ENCODE results near the gene PRSS57.

PRSS57 gene

DNA sequence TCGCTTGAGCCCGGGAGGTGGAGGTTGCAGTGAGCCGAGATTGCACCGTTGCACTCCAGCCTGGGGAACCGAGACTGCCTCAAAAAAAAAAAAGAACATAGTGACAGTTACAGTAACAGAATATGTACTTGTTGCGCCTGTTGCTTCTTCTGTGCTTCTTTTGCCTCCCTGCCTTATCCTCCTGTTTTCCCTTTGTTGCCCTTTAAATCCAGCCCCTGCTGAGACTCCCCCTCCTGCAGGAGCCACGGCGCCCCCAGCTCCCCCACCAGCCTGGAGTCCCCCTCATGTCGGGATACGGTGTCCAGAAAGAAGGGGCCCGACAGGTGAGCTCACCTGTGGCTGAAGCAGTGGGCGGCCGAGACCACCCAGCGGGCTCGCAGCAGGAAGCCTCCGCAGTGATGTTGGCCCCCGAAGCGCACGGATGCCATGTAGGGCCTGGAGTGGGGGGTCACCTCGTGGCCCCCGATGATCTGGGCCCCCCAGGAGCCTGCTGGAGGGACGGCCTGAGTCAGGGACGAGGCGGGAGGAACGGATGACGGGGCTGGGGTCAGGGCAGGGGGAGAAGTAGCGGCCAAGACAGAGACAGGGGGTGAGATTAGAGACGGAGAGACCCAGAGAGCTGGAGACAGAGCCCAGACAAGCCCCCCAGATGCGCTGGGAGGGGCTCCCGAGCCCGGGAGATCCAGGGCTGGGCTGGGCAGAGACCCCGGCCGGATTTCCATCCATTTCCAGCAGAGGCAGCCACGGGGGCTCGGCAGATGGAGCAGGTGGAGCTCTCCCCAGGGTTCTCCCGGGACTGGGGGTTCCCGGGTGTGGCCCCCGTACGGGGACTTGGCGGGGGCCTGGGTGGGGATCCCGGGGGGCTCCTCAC lies 536 bp downstream of the PRSS57 start:
- no peak for DNase-seq (ENCODE audit: low read depth)

DNA sequence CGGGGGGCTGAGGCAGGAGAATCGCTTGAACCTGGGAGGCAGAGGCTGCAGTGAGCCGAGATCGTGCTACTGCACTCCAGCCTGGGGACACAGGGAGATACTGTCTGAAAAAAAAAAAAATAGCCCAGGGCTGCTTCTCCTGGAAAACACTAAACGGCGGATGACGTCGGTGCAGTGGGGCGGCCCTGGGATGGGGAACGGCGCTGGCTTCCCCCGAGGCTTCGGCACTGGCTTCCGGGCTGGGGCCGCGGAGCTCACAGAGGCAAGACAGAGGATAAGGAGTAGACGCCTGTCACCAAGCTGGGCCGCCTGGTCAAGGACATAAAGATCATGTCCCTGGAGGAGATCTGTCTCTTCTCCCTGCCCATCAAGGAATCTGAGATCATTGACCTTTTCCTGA lies 5.0 kb downstream of the PRSS57 start:
- no peak for DNase-seq (ENCODE audit: low read depth)

DNA sequence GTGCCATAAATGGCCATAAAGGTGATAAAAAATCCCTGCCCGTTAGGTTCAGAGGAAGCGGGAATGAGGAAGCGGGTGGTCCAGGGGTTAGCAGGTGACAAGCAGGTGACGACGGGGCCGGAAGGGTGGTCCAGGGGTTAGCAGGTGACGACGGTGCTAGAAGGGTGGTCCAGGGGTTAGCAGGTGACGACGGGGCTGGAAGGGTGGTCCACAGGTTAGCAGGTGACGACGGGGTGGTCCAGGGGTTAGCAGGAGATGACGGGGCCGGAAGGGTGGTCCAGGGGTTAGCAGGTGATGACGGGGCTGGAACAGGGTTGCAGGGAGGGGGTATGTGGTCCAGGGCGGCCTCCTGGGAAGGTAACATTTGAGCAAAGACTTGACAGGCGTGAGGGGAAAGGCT lies 6.3 kb downstream of the PRSS57 start:
- no peak for DNase-seq (ENCODE audit: low read depth)

DNA sequence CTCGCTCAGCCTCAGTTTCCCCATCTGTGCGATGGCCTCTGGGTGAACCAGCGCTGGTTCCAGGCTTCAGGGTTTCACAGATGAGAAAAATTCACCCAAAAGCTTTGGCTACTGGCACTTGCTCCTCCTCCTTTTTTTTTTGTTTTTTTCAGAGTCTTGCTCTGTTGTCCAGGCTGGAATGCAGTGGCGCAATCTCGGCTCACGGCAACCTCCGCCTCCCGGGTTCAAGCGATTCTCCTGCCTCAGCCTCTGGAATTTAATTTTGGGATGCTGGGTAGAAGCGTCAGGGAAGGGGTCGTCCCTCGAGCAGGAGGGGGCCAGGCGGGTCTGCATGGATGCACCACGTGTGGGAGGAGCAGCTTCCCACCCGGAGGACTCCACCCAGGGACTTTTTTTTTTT lies 7.0 kb downstream of the PRSS57 start:
- no peak for DNase-seq (ENCODE audit: low read depth)

DNA sequence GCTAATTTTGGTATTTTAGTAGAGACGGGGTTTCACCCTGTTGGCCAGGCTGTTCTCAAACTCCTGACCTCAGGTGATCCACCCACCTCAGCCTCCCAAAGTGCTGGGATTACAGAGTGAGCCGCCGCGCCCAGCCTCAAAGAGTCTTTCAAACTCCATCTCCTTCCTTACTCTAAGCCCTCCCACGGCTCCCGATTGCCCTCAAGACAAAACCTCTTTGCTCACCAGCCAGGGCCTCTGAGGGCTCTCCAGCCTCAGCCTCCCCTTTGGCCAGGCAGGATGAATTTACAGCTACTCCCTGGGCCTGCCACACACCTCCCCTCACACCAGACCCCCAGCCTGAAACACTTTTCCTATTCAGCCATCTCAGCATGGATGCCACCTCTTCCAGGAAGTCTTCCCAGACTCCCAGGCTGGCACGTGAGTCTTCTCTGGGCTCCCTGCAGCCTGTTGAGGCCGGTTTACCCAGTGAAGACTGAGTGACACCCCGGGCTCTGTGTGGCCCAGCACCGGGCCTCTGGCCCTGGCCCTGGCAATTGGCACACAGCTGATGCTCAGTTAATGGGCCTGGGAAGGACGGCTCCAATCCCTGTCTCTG lies 7.6 kb downstream of the PRSS57 start:
- no peak for DNase-seq (ENCODE audit: low read depth)

DNA sequence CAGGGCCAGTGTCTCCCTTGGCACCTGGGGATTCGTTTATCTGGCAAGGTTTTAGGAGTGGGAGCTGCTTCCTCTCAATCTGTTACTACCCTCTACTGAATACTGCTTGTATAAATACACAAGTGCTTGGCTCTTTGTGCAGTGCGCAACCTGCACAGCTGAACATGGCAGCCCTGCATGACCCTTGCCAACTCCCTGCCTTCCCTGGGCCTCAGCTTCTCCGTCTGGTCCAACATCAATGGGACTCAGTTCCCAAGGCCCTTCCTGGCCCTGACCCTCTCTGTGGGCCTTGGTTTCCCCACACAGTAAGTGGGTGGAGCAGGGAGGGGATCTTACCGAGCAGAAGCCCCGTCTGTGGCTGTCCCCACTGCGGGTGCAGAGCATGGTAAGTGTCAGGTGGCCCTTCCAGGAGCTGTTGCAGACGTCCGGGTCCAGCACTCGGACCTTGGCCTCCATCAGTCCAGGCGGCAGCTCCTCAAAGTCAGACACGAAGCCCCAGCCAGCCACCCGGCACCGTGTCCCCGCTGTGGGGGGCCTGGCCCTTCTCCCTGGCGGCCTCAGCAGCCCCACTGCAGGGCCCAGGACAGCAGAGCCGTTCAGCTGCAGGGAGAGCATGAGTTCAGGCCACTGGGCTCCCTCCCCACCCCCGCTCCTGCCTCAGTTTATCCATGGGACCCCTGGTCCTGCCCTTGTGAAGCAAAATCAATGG lies 8.5 kb downstream of the PRSS57 start:
- DNase-seq (ENCODE audit: low read depth), result no peak

DNA sequence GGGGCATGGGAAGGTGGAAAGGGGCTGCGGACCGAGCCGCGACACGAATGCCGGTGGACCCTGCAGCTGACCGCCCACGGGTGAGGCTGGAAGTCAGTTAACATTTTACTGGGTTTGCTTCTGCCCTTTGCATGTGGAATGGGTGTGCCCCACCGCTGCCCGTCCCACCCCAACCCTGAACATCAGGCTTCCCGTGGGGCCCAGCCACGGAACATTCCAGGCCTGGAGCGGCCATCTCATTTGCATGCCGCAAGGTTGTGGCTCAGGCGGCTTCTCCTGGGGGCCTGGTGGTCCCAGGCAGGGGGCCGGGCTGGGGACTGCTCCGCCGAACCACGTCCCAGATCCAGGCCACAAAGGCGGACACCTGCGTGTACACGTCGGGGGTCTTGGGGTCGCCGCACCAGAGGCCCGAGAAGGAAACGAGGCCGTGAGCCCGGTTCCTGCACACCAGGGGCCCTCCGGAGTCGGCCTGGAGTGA lies 9.8 kb downstream of the PRSS57 start:
- no peak for DNase-seq (ENCODE audit: low read depth)

DNA sequence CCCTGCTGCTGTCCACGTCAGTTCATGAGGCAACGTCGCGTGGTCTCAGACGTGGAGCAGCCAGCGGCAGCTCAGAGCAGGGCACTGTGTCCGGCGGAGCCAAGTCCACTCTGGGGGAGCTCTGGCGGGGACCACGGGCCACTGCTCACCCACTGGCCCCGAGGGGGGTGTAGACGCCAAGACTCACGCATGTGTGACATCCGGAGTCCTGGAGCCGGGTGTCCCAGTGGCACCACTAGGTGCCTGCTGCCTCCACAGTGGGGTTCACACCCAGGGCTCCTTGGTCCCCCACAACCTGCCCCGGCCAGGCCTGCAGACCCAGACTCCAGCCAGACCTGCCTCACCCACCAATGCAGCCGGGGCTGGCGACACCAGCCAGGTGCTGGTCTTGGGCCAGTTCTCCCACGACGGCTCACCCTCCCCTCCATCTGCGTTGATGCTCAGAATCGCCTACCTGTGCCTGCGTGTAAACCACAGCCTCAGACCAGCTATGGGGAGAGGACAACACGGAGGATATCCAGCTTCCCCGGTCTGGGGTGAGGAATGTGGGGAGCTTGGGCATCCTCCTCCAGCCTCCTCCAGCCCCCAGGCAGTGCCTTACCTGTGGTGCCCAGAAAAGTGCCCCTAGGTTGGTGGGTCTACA lies 12.5 kb downstream of the PRSS57 start:
- no peak for DNase-seq (ENCODE audit: low read depth)

DNA sequence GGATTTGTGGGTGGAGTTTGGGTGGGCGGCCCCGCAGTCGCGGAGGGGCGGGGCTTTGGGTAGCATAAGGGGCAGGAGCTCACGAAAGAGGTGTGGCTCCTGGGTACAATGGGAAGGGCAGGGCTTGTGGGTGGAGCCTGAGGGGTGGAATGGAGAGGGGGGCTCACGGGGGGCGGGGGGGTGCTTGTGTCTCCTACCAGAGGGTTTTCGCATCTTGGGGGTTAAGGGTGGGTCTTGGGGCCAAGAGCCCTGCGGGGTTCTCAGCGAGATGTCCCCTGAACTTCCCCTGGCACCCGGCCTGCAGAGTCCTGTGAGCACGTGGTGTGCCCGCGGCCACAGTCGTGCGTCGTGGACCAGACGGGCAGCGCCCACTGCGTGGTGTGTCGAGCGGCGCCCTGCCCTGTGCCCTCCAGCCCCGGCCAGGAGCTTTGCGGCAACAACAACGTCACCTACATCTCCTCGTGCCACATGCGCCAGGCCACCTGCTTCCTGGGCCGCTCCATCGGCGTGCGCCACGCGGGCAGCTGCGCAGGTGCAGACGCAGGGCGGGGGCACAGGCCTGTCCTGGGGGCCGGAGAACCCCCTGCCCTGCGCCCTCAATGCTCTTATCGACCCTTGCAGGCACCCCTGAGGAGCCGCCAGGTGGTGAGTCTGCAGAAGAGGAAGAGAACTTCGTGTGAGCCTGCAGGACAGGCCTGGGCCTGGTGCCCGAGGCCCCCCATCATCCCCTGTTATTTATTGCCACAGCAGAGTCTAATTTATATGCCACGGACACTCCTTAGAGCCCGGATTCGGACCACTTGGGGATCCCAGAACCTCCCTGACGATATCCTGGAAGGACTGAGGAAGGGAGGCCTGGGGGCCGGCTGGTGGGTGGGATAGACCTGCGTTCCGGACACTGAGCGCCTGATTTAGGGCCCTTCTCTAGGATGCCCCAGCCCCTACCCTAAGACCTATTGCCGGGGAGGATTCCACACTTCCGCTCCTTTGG lies 13.9 kb downstream of the PRSS57 start:
- DNase-seq (ENCODE audit: low read depth), result no peak

DNA sequence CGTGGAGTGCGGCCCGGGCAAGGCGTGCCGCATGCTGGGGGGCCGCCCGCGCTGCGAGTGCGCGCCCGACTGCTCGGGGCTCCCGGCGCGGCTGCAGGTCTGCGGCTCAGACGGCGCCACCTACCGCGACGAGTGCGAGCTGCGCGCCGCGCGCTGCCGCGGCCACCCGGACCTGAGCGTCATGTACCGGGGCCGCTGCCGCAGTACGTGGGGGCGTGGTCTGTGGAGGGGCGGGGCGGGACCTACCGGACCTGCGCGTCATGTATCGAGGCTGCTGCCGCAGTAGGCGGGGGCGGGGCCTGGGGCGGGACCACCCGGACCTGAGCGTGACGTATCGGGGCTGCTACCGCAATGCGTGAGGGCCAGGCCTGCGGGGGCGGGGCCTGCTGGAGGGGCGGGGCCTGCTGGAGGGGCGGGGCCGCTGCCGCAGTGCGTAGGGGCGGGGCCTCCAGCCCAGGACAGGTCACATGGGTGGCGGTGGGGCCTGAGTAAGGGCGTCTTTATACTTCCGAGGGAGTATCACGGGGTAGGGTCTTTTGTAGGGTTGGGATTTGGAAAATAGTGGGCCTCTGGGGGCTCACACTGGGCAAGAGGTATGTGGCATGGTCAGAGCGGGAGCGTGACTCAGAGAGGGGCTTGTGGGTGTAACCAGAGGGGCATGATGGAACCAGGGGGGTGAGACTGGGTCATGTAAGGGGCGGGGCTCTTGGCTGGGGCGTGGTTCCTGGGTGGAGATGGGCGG lies 14.8 kb downstream of the PRSS57 start:
- DNase-seq (ENCODE audit: low read depth), result peak; percentile 99

DNA sequence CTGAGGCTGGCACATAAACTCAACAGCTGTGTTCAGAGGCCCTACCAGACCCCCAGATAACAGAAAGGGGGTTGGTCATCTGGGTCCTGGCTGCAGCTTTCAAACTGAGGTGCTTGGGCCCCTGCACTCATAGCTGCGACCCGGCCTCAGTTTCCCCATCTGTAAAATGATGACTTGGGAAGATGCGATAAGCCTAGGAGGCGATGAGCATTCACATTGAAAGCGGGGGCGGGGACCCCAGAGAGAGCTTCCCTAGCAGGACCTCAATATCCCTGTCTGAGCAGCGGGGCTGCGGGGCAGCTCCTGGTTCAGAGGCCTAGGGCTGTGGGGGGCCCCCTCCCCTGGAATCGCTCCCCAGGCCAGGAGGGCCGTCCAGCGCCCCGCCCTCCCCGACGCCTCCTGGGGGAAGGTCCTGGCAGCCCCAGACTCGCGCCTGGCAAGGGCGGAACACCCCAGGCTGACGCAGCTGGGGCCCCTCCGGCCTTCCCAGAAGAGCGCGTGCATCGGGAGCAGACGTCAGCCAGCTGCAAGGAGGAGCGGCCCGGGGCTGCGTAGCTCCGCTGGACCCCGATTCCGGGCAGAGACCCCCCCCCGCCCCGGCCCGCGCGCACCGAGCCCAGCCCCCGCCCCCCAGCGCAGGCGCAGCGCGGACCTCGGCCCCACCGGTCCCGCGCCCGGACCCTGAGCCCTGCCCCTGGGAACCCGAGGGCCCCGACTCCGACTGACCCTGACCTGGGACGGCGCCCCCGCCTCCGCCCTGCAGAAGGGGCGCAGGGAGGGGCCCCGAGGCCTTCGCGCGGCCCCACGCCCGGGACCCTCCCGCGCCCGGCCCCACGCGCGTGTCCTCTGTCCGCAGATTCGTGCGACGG lies 15.6 kb downstream of the PRSS57 start:
- no peak for DNase-seq (ENCODE audit: low read depth)

DNA sequence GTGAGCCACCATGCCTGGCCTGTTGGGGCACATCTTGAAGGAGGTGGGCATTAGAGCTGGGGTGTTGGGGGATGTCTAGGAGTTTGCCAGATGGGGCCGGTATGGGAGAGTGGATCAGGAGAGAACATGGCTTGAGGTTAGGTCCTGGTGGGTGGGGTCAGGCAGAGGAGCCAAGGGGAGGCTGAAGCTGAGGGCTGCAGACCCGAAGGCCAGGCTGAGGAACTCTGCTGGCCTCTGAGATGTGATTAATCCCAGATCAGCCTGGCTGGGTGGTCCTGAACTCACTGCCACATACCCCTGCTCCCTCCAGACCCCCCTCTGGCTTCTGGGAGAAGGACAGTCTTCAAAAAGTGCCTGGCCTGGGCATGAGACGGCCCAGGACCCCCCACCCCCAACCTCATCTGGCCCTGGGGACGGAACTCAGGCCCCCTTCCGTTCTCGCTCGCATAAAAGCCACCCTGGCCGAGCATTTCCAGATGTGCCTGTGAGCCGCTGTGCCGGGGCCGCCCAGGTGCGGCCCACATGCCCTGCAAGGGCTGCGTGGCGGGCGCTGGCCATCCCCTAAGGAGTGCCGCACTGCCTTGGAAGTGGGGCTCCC lies 16.4 kb downstream of the PRSS57 start:
- no peak for DNase-seq (ENCODE audit: low read depth)

DNA sequence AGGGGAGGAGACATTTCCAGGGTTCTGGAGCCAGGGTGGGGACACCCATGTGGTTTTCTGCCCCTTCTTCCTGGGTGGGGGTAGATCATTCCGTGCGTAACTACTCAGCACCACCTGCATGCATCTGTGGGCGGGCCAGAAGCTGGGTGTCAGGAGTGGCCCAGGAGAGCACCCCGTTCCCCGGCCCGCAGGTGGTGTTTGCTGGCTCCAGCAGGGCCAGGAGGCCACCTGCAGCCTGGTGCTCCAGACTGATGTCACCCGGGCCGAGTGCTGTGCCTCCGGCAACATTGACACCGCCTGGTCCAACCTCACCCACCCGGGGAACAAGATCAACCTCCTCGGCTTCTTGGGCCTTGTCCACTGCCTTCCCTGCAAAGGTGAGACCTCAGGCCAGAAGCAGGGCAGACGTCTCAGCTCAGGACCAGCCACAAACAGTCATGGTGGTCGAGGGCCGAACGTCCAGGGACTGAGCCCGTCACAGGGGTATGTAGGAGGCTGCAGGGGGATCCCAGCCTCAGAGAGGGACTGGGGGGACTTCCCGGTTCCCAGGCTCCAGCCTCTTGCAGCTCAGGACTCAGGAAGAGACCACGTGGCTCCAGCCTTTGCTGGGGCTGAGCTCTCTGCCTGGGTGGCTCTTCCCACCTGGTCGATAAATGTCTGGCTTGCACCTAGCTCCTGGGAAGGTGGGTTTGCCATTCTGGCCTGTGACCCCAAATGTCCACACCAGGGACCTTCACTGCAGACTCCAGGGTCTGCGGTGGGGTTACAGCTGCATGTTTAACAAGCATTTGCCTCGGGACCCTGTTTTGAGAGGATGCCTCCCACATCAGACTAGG lies 17.4 kb downstream of the PRSS57 start:
- no peak for DNase-seq (ENCODE audit: low read depth)

DNA sequence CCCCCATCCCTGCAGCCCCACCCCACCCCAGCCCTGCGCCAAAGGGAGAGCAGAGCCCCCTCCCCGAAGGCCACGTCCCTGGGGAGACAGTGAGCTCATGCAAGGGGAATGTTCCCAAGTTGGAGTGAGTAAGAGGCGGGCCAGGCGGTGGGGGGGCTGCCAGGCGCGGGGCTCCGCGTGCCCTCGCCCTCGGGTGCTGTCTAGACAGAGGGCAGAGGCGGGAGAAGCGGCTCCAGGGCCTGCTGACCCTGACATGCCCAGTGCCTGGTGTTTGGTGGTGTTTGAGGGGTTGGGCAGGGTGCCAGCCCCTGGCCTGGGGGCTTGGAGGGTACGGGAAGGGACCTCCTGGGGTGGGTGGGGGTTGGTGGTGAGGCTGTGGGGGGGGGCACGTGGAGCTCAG lies 18.1 kb downstream of the PRSS57 start:
- DNase-seq (ENCODE audit: low read depth), result no peak

DNA sequence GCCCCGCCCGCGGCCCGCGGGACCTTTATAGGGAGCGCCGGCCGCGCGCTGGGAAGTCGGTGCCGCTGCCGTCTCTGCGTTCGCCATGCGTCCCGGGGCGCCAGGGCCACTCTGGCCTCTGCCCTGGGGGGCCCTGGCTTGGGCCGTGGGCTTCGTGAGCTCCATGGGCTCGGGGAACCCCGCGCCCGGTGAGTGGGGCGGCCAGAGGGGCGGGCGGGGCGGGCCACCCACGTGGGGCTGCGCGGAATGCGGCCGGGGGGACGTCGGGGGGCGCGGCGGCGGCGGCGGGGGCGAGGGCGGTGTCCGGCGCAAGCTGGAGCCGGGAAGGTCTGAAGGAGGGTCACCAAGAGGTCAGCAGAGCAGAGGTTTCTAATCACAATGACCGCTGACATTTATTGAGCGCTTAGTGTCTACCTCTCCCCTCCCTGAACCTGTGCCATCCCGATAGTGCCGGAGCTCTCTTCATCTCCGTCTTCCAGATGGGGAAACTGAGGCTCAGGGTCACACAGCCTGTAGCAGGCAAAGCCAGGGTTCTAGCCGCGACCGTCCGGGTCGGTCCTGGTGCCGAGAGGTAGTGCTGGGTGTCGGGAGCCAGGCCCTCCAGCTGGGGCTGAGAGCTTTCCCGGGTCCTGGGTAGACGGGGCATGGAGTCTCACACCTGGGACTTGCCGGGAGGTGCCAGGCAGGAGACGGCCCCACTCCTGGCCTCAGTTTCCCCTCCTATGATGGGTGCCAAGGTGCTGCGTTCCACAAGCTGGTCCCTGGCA lies 18.7 kb downstream of the PRSS57 start, which contains the start of gene FSTL3:
Gene FSTL3, plus strand, starts transcription at position 54 of the 767 bp plus-strand sequence. Its CDS starts 32 bp downstream, at position 86.
- no peak for DNase-seq (ENCODE audit: low read depth)

DNA sequence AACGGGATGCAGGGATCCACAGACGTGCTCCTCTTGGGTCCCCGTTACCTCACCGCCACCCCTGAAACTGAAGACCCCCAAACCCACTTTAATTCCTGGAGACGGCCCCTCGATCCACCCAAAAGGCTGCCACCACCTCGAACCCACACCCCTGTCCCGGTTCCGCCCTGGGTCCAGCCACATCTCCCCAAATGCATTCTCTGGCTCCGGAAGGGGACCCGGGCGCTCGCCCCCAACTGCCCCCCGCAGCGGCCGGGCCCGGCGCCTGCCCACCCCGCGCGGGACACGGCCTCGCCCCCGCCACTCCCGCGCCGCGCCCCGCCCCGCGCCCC lies 19.3 kb downstream of the PRSS57 start:
- no peak for DNase-seq (ENCODE audit: low read depth)

Data from activated T-cell treated with anti-CD3 and anti-CD28 coated beads for 1 hour (primary cell).